ENCODE measurements around the gene RMI2.

Gene RMI2

GRCh38 chr16:11399261-11399831 is 54.1 kb downstream of the RMI2 start:
- H3K27me3 ChIP-seq (ENCODE audit: control insufficient read depth in 1 of 2, insufficient read depth in 2 of 2, low read length in 2 of 2) = no peaks in the 10 kb centered on the region
- H3K36me3 ChIP-seq (ENCODE audit: control insufficient read depth in 1 of 2, insufficient read depth in 2 of 2, low read length in 2 of 2) = no peaks in the 10 kb centered on the region
- H3K4me1 ChIP-seq (ENCODE audit: control insufficient read depth in 1 of 2, insufficient read depth in 2 of 2, low read length in 2 of 2) = no peaks in the 10 kb centered on the region
- no peak overlapping the region for H3K4me3 ChIP-seq (ENCODE audit: low read depth in 1 of 2, low read length in 2 of 2)
- no peaks in the 10 kb centered on the region for H3K9me3 ChIP-seq (ENCODE audit: control insufficient read depth in 1 of 2, low read length in 2 of 2)
- H3K9ac ChIP-seq (ENCODE audit: low read depth in 1 of 2, low read length in 2 of 2) = no peak overlapping the region
- no peak overlapping the region for H3K27ac ChIP-seq (ENCODE audit: low read depth, low read length)

- Histone ChIP-seq H3K27ac (ENCODE audit: low read depth, low read length) (no peak overlapping the region), H3K4me3 (ENCODE audit: low read depth in 1 of 2, low read length in 2 of 2) (no peak overlapping the region), H3K36me3 (ENCODE audit: control insufficient read depth in 1 of 2, insufficient read depth in 2 of 2, low read length in 2 of 2) (no peaks in the 10 kb centered on the region), H3K9me3 (ENCODE audit: control insufficient read depth in 1 of 2, low read length in 2 of 2) (no peaks in the 10 kb centered on the region), H3K27me3 (ENCODE audit: control insufficient read depth in 1 of 2, insufficient read depth in 2 of 2, low read length in 2 of 2) (no peaks in the 10 kb centered on the region), H3K9ac (ENCODE audit: low read depth in 1 of 2, low read length in 2 of 2) (no peak overlapping the region), H3K4me1 (ENCODE audit: control insufficient read depth in 1 of 2, insufficient read depth in 2 of 2, low read length in 2 of 2) (no peaks in the 10 kb centered on the region)
These were observed 54.8 kb downstream of the RMI2 start for GRCh38 chr16:11400076-11400475.
